Measurements from ENCODE around the gene DNMT3B. TPM values are rescaled to one million over a fixed set of nuclear protein-coding genes. Genes with fewer than 3 reads are reported as not detected.

Gene DNMT3B
- total RNA-seq, 2 experiments from 2014 or later, result 1.3 to 1.5 TPM

DNA sequence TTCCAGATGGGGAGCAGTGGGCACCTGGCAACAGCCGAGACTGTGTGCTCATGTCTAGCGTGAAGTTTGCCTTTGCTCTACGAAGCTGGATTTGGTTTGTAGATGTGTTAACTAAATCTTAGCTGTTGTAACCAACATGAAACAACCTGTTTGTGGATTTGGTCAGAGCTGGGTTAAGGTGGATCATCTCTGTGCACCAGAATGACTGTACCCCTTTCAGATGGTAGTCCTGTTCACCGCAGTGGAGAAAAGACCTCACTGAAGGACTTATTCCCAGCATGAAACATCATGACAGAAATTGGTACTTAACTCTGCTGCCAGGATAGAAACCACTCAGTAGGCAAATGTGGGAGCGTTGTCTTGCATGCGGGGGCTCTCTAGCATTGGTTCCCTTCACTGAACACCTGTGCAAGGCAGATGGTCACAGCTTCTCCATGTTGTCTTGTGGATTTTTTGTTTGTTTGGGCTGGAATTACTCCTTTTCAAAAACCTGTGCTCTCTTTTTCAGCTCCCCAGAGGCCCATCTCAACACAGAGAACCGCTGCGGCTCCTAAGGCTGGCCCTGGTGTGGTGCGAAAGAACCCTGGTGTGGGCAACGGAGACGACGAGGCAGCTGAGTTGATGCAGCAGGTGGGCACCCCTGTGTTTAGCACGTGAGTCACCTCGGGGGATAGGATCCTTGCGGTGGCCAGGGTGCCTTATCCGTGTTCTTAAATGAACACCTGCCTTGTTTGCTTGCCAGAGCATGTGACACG lies 77.2 kb downstream of the DNMT3B start:
- ChIA-PET CTCF (no interaction called here), POLR2A (interaction anchor here (1.0 kb wide), 1 partner anchor 19 kb away, joined by 4 read pairs; no protein-coding TSS in a partner anchor)

DNA sequence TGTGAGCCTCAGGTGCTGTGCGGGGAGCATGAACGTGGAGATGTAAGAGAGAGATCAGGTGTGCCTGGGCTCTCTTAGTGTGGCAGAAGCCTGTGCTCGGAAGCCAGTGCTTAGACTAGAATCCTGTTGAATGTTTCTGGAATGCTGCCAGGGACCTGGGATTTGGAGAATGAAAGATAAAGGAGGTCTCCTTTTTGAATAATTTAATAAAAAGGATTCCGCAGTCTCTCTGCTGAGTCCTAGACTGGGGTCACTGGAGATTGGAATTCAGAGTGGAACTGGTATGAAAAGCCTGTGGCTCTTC lies 77.7 kb downstream of the DNMT3B start:
- ChIA-PET CTCF (no interaction called here), POLR2A (no interaction called here)

DNA sequence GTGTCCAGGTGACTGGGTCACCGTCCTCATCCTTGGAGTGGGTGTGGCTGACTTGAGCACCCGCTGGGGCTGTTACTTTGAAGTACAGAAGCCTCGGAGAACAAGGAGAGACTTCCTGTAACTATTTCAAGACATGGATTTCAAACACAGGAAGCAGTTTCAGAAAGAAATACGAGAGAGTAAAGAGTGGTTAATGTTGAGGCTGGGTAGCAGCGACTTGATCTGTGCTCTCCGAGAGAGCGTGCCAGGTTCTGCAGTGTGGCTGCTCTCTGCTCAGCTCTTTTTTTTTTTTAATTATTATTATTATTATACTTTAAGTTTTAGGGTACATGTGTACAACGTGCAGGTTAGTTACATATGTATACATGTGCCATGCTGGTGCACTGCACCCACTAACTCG lies 79.0 kb downstream of the DNMT3B start:
- CTCF ChIA-PET, result no interaction called here
- POLR2A ChIA-PET, result no interaction called here

GRCh38 chr20:32841632-32842031 lies 79.4 kb downstream of the DNMT3B start:
- POLR2A ChIA-PET, result no interaction called here
- CTCF ChIA-PET, result no interaction called here

DNA sequence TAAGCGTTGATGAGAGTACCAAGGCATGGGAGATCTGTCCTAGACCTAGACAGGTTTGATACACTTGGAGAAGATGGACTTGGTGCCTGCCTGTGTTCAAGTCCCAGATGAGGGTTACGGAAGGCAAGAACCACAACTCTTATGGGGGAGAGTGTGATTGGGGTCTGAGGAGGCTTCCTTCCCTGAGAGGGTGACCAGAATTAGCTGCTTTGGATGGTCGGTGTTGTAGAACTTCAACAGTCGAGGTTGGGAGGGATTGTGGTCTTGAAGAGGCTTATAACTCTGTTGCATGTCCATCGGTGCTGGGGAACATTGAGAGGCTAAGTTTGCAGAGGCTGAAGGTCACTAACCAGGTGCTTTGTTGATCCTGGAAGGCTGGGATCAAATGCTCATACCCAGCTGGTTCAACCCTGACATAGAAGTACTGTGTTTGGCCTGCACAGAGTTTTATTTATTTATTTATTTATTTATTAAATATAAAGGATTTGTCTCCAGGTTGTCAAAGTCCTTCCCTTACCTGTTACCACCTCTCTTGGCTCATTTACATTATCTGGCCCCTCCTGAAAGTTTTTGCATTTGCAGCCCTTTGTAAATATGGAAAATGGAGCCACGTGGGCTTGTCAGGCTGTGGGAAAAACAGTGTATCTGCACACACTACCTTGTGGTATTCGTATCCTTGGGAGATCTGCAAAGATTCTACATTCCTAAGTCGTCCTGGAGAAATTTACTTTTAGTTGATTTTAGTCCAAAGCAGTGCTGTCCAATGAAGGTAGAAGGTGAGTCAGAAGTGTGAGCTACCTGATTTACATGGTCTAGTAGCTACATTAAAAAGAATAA lies 80.7 kb downstream of the DNMT3B start:
- ChIA-PET CTCF (no interaction called here), POLR2A (interaction anchor here (0.6 kb wide), 1 partner anchor 15 kb away, joined by 3 read pairs; no protein-coding TSS in a partner anchor)

- ChIA-PET CTCF (no interaction called here), POLR2A (no interaction called here)
Observed at GRCh38 chr20:32845786-32846185, 83.6 kb downstream of the DNMT3B start.

GRCh38 chr20:32846852-32847251 lies 84.7 kb downstream of the DNMT3B start:
- CTCF ChIA-PET, result no interaction called here

GRCh38 chr20:32847964-32848363 lies 85.8 kb downstream of the DNMT3B start:
- POLR2A ChIA-PET, result no interaction called here
- CTCF ChIA-PET, result no interaction called here

More at GRCh38 chr20:32846852-32847251, 84.7 kb downstream of the DNMT3B start:
- POLR2A ChIA-PET, result no interaction called here

GRCh38 chr20:32848846-32849245 lies 86.7 kb downstream of the DNMT3B start:
- ChIA-PET POLR2A (no interaction called here), CTCF (interaction anchor here (1.3 kb wide), 1 partner anchor 71 kb away, joined by 3 read pairs; no protein-coding TSS in a partner anchor)

GRCh38 chr20:32849577-32849976 lies 87.4 kb downstream of the DNMT3B start:
- ChIA-PET CTCF (interaction anchor here (1.3 kb wide), 1 partner anchor 72 kb away, joined by 3 read pairs; no protein-coding TSS in a partner anchor), POLR2A (no interaction called here)

DNA sequence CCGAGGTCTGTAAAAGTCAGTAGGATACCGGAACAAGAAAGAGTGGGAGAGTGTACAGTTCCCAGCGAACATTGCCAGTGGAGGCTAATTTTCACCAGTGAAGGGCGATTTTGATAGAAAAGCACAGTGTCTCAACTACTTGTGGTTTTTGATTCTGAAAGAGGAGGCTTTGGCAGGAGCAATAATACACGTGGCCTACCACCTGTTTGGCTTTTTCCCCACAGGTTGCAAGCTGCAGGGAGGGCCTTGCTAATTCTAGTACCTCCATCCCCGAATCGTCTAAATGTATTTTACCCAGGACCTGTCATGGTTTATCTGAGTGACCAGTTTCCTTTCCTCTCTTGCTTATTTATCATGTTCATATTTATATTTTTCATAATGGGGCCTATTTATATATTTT lies 93.2 kb downstream of the DNMT3B start:
- CTCF ChIA-PET, result interaction anchor here (1.0 kb wide), 1 partner anchor 77 kb away, joined by 4 read pairs; no protein-coding TSS in a partner anchor
- POLR2A ChIA-PET, result interaction anchor here (0.6 kb wide), 1 partner anchor 38 kb away, joined by 4 read pairs; no protein-coding TSS in a partner anchor

GRCh38 chr20:32858189-32858588 lies 96.0 kb downstream of the DNMT3B start:
- ChIA-PET CTCF (no interaction called here), POLR2A (interaction anchor here (0.7 kb wide), 1 partner anchor 15 kb away, joined by 3 read pairs; no protein-coding TSS in a partner anchor)

Other genes with a start within 250 kb of the DNMT3B start
- gene NOL4L, start 177.1 kb upstream of the DNMT3B start, total RNA-seq, result 10 to 100 TPM in 1 of 2 experiments, 1 to 10 TPM in 1; 9.9 to 10.9 TPM
- gene C20orf203, start 88.4 kb upstream of the DNMT3B start, total RNA-seq, result not detected
- gene COMMD7, start 18.9 kb upstream of the DNMT3B start, total RNA-seq, result 10 to 100 TPM; 31.6 to 34.2 TPM
- gene MAPRE1, start 57.6 kb downstream of the DNMT3B start, total RNA-seq, result 100 to 1,000 TPM; 152 to 155 TPM
- gene EFCAB8, start 96.5 kb downstream of the DNMT3B start, total RNA-seq, result under 1 TPM; 0.21 to 0.94 TPM
- gene SUN5, start 242.0 kb downstream of the DNMT3B start, total RNA-seq, result not detected
- not detected for gene BPIFB2, start 245.3 kb downstream of the DNMT3B start, total RNA-seq